VCaP (cell line): Measurements from ENCODE around the gene ZNF784.

ENCODE experiments used
- H3K27ac ChIP-seq: fragments of 450-650 bp; 2 replicates; pipeline ENCODE4 v1.5.1; 2017
- CTCF ChIP-seq: fragments of 450-650 bp; conservative IDR thresholded peaks from 2 replicates; pipeline ENCODE4 v1.5.1; 2017; ENCODE audit warnings: mild to moderate bottlenecking, moderate library complexity

Gene ZNF784

GRCh38 chr19:55603581-55604292, 20.6 kb downstream of the ZNF784 start:
- TF ChIP-seq CTCF = no peak
- peak overlapping the region; percentile 95 for H3K27ac ChIP-seq

- no peak overlapping the region for H3K27ac ChIP-seq
- TF ChIP-seq CTCF = no peak
Measured at GRCh38 chr19:55603115-55603514, 21.3 kb downstream of the ZNF784 start.

GRCh38 chr19:55602104-55603001, 22.0 kb downstream of the ZNF784 start:
- H3K27ac ChIP-seq = no peak overlapping the region
- TF ChIP-seq CTCF = no peak

- no peak for TF ChIP-seq CTCF
- H3K27ac ChIP-seq = peak overlapping the region; percentile 99
Measured at GRCh38 chr19:55601084-55601483, 23.3 kb downstream of the ZNF784 start.

GRCh38 chr19:55600662-55601028, 23.7 kb downstream of the ZNF784 start:
- H3K27ac ChIP-seq = peak overlapping the region; percentile 99
- no peak for TF ChIP-seq CTCF

- H3K27ac ChIP-seq = peak within 1 kb of the TSS; percentile 99
- TF ChIP-seq CTCF = no peak
Measured at GRCh38 chr19:55599842-55600661, 24.3 kb downstream of the ZNF784 start, which contains the start of gene ZNF524. ZNF524 (plus strand) TSS chr19:55600288; CDS start chr19:55602113, 1,825 bp downstream.

- peak within 1 kb of the TSS; percentile 99 for H3K27ac ChIP-seq
- no peak for TF ChIP-seq CTCF
Measured at GRCh38 chr19:55599468-55599841, 24.9 kb downstream of the ZNF784 start, which contains the start of gene FIZ1. FIZ1 (minus strand) TSS chr19:55599517; CDS start chr19:55597865, 1,652 bp downstream.
